PFSK-1 (cell line): ENCODE measurements around the gene TK2.

Experiments
- FOXP2 ChIP-seq: optimal IDR thresholded peaks from 2 replicates; pipeline ENCODE3; 2011; ENCODE audit warnings: borderline replicate concordance, control low read depth, inconsistent platforms; ENCODE audit not compliant: insufficient read depth; ENCODE audit errors: extremely low read length, extremely low read depth
- POLR2AphosphoS5 ChIP-seq: IDR thresholded peaks from 2 replicates; pipeline ENCODE4 v1.6.1; 2012; ENCODE audit warnings: low read depth, mild to moderate bottlenecking, control low read depth, low read length, moderate library complexity
- REST ChIP-seq, 2 experiments: IDR thresholded peaks; 2 replicates each; pipeline versions ENCODE4 v1.6.1 to v1.8.0; 2011 to 2012; ENCODE audit warnings: low read depth in 2 of 2, low read length in 2 of 2, control low read depth in 1 of 2, inconsistent platforms in 1 of 2, mild to moderate bottlenecking in 1 of 2, moderate library complexity in 1 of 2; ENCODE audit not compliant: insufficient read depth in 1 of 2
- SIN3A ChIP-seq: IDR thresholded peaks from 2 replicates; pipeline ENCODE4 v1.6.1; 2012; ENCODE audit warnings: mild to moderate bottlenecking, low read length, moderate library complexity, borderline replicate concordance; ENCODE audit not compliant: insufficient read depth
- TAF1 ChIP-seq: IDR thresholded peaks from 2 replicates; pipeline ENCODE4 v1.6.1; 2012; ENCODE audit warnings: low read length, control low read depth, borderline replicate concordance; ENCODE audit not compliant: insufficient read depth

- TF ChIP-seq POLR2AphosphoS5 (no peak), REST (IDR thresholded peaks at IDR 0.05; ENCODE audit: insufficient read depth in 1 of 2, low read depth in 2 of 2, low read length in 2 of 2) (no peak), TAF1 (no peak), SIN3A (no peak), FOXP2 (no peak)
Measured at GRCh38 chr16:66515596-66516508, 34.1 kb downstream of the TK2 start.
